Left renal cortex interstitium (tissue), 4 donors: ENCODE data around the gene GTF2H4. TPM values are rescaled to one million over a fixed set of nuclear protein-coding genes. Genes with fewer than 3 reads are reported as not detected.
A peak's percentile ranks its signal among the peaks of the same experiment; 100 is the strongest.
"Not testable (repeated sequence)": the region's sequence is repeated elsewhere in the genome, so short reads cannot be mapped to it uniquely, and the experiment has no call there.

Experiments
- DNase-seq, 4 donors: peaks; one replicate each; pipeline ENCODE4 v3.0.0-alpha.2; 2013; ENCODE audit warnings: low read depth in 4 of 4, low spot score in 2 of 4, missing footprints in 1 of 4
- polyA plus RNA-seq, 4 donors: library from polyadenylated mRNA; unstranded; fragments of 120-200 nt; gene quantifications; one replicate each; pipeline ENCODE4 v1.2.1, GENCODE V29; 2013; ENCODE audit not compliant: insufficient read length in 4 of 4

Gene GTF2H4
- polyA plus RNA-seq, 4 donors = 35.3 to 60.7 (median 45.6) TPM

GRCh38 chr6:30917487-30917886 lies 9.5 kb downstream of the GTF2H4 start:
- DNase-seq = no peak

GRCh38 chr6:30918670-30919069 lies 10.7 kb downstream of the GTF2H4 start:
- DNase-seq = no peak

GRCh38 chr6:30922447-30922852 lies 14.4 kb downstream of the GTF2H4 start:
- DNase-seq = no peak

DNA sequence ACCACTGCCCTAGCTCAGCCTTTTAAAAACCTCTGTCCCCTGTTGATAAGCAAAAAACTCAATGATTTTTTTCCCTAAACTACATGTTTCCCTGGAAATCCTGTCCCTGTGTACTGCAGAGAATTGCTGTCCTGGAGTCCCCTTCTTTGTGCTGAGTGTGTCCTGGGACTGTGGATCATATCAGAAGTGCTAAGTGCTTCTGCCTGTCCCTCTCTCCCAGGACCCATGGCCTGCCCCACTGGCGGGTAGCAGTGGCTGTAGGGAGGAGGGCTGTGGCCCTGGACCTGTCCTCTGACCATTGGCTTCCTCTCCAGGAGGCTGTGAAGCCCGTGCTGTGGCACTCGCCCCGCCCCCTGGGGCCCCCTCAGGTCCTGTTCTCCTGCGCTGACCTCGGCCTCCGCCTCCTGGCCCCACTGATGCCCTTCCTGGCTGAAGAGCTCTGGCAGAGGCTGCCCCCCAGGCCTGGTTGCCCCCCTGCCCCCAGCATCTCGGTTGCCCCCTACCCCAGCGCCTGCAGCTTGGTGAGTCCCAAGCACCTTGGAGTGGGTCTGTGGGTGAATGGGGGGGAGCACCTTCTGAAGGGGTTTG lies 16.1 kb downstream of the GTF2H4 start:
- DNase-seq = not testable (repeated sequence)

- no peak for DNase-seq
Observed at GRCh38 chr6:30926644-30927043, 18.6 kb downstream of the GTF2H4 start.

- not testable (repeated sequence) for DNase-seq
Observed at GRCh38 chr6:30927080-30927479, 19.1 kb downstream of the GTF2H4 start.

DNA sequence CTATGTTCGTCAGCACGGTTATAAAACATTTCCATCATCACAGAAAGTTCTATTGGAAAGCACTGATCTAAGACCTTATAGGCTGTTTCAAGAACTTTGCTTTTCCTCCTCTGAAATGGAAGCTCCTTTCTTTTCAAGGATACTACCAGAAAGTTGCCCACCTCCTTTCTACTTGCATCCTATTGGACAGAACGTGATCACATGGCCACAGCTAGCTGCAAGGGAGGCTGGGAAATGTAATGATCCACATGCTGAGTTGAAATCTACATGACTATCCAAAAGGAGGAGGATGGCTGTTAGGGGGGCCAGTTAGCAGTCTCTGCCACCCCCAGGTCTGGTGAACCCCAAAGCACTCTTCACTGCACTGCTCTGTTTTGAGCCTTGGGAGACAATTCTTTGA lies 20.7 kb downstream of the GTF2H4 start:
- DNase-seq = no peak

GRCh38 chr6:30930506-30930905 lies 22.5 kb downstream of the GTF2H4 start:
- DNase-seq = no peak

- DNase-seq = no peak
Observed at GRCh38 chr6:30931272-30931671, 23.3 kb downstream of the GTF2H4 start.

DNA sequence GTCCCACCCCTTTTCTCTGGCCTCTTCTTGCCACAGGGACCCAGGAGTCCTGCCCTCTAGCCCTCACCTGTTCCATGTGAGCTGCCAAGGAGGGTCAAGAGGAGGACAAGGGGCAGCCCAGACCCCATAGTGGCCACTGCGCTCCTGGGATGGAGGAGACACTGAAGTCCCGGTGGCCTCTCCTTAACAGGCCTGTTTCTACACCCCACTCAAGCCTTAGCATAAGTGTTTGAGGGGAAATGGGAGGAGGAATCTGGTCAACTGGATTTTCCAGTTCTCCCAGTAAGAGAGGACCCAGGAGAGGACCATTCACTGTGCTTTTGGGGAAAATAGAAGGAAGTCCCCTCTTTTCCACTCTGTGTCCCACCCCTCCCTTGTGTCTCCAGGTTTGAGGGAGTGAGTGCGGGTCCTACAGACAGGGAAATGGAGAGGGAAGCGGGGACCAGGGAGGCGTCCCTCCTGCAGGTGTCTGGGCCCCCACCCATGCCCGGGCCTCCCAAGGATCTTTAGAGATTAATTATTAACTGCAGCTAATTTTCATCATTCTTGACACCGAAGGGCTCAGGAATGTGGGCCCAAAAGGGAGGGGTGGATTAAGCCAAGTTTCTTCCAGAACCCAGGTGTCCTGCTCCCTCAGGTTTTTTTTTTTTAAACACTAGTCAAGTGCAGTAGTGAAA lies 24.1 kb downstream of the GTF2H4 start, which contains the start of gene SFTA2:
SFTA2 (minus strand) TSS at position 202 of the 677 bp plus-strand sequence; CDS start at position 128, 74 bp downstream.
- DNase-seq = no peak

DNA sequence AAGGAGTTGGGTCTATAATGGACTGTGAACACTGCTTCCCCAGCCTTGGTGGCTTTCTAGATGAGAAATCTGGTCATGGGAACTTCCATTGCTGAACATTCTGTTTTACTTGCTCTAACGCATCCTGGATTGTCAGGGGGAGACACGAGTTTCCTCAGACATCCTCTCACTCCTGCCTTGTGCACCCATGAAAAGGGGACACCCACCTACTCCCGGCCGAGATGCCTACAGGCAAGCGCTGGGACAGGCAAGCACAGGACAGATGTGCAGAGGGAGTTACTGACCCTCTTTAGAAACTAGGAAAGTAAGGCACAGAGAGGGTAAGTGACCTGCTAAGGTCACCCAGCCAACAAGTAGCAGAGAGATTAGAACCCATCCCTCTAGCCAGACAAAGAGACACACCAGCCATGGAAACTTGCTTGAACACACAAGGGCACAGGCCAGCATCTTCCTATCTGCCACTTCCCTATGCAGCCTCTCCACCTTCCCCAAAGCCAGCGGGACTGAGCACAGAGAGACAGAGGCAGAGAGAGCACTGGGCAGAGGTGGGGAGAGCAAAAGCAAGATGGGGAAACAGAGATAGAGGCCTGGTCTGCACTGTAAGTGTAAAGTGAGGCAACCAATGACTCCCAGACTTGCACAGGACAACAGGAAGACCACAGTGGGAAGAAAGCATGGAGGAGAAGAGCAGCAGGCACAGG lies 24.8 kb downstream of the GTF2H4 start:
- DNase-seq = no peak

- DNase-seq = no peak
Observed at GRCh38 chr6:30935018-30935417, 27.0 kb downstream of the GTF2H4 start.

GRCh38 chr6:30937265-30937664 lies 29.3 kb downstream of the GTF2H4 start:
- DNase-seq = no peak

- DNase-seq = no peak
Observed at GRCh38 chr6:30938730-30939129, 30.7 kb downstream of the GTF2H4 start.

DNA sequence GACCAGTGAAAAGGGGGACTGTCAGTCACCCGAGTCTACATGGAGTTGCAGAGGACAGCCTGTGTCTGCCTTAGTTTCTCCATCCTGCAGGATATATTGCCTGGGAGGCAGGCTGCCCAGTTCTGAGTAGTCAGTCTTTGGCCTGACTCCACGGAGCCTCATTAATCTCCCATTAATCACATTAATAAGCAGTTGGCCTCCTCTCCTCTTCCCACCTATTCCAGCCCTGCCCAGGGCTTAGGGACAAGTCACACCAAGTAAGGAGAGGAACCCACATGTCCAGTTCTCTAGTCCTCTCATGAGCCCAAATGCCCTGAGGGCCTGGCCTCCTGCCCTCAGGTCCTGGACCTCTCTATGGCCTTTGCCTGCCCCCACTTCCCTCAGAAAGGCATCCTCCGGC lies 31.5 kb downstream of the GTF2H4 start:
- DNase-seq = no peak

DNA sequence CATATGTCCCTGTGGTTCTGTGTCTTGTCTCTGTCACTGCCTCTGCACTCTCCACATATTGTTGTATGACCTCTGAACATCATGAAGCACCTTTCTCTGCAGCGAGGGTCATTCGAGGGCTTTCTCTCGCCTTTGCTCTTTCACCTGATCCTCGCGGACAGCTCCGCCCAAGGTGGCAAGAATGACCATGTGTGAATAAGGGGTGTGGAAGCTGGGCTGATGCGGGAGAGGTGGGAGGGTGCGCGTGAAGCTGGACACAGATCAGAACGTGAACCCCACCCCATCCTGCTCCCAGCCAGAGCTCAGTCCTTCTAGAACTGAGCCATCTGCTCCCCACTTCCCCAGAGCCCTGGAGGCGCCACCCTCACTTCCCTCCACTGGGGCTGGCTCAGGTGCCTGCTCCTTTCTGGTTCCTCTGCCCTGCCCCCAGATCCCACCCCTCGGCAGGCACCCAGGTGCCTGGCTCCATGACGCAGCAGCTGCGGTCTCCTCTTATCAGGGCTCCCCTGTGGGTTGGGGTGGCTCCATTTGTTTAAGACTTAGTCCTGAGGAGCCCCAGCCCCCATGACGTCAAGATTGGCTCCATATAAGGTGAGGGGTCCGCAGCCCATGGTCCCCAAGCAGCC lies 32.5 kb downstream of the GTF2H4 start, which contains the start of gene MUCL3:
MUCL3 (plus strand) TSS at position 613 of the 626 bp plus-strand sequence. CDS start 27 bp downstream, outside the sequence.
- no peak for DNase-seq

DNA sequence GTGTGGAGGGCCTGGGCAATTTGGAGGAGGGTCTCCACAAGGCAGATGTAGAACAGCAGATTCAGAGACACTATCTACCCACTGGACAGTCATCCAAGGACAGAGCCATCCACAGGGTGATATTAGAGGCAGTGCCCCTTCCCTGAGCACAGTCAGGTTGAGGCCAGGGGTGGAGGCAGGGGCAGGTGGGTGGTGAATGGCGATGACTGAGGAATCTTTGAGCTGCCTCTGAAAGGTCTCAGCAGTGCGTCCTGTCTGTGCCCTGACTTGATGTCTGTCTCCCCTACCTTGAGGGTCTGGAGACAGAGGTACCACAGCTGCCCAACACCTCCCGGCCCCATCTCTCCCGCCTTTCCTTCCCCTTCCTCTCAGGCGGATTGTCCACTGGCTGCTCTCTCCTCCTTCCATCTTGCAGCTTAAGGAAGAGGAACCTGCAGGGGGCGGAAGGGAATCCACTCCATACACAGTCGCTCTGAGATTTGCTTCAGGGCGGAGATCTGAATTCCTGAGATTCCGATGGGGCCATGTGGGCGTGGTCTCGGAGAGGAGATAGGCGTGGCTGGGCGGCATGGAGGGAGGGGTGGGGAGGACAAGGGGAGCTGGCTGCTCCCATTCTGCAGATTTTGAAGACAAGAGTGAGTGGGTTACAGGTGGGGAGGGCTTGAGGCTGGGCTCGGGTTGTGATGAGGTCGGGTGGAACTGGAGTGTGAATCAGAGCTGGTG lies 34.5 kb downstream of the GTF2H4 start:
- DNase-seq = peak; percentile 34 to 77 (median 44)

GRCh38 chr6:30944051-30944450 lies 36.0 kb downstream of the GTF2H4 start:
- DNase-seq = no peak

- DNase-seq = no peak
Observed at GRCh38 chr6:30945281-30945680, 37.3 kb downstream of the GTF2H4 start.

GRCh38 chr6:30947231-30947630 lies 39.2 kb downstream of the GTF2H4 start:
- DNase-seq = no peak
